AG09319 (cell line): ENCODE results near the gene TSHZ3.

ENCODE experiments used
- DNase-seq: peaks from one replicate; pipeline ENCODE4 v3.0.0-alpha.2; 2010; ENCODE audit warnings: low read depth; ENCODE audit errors: extremely low read depth
- TF ChIP-seq, protein P1 (sequence below): IDR thresholded peaks from 2 replicates; pipeline ENCODE4 v1.5.1; 2011; ENCODE audit warnings: low read depth, mild to moderate bottlenecking, inconsistent platforms, low read length, moderate library complexity

TSHZ3 gene

DNA sequence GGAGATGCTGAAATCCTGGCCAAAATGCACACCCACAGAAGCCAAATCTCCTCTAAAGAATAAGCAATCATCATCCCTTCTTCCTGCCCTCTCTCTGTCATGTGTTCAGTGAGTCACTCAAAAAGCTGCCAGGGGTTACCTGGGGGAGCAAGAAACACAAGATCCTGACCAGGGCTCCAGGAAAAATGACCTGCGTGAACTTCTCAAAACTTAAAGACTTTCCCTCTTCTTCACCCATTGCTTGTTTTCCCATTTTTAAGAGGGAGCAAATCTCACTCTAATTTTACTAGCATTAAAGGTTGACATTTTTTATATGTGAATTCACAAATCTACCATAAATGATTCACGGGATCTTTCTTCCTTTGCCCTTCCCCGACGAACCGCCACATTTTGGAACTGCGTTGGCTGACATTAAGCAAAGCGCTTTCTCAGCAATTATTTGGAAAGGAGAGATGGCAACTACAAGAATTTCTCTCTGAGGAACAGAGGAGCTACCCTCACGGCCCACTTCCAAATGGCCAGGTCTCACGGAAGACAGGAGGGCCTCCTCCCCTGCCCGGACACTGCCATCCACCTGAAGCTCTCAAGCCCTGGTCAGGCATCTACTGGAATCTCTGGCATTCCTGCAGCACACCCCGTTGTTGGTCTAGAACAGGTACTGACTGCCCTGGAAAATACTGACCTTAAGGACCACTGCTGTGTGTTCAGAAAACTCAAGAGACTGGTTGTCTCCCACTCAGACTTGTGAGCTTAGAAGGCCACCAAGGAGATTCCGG is 14.2 kb downstream of the TSHZ3 start:
- no peak for DNase-seq
- TF ChIP-seq, protein P1, sequence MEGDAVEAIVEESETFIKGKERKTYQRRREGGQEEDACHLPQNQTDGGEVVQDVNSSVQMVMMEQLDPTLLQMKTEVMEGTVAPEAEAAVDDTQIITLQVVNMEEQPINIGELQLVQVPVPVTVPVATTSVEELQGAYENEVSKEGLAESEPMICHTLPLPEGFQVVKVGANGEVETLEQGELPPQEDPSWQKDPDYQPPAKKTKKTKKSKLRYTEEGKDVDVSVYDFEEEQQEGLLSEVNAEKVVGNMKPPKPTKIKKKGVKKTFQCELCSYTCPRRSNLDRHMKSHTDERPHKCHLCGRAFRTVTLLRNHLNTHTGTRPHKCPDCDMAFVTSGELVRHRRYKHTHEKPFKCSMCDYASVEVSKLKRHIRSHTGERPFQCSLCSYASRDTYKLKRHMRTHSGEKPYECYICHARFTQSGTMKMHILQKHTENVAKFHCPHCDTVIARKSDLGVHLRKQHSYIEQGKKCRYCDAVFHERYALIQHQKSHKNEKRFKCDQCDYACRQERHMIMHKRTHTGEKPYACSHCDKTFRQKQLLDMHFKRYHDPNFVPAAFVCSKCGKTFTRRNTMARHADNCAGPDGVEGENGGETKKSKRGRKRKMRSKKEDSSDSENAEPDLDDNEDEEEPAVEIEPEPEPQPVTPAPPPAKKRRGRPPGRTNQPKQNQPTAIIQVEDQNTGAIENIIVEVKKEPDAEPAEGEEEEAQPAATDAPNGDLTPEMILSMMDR, result no peak

DNA sequence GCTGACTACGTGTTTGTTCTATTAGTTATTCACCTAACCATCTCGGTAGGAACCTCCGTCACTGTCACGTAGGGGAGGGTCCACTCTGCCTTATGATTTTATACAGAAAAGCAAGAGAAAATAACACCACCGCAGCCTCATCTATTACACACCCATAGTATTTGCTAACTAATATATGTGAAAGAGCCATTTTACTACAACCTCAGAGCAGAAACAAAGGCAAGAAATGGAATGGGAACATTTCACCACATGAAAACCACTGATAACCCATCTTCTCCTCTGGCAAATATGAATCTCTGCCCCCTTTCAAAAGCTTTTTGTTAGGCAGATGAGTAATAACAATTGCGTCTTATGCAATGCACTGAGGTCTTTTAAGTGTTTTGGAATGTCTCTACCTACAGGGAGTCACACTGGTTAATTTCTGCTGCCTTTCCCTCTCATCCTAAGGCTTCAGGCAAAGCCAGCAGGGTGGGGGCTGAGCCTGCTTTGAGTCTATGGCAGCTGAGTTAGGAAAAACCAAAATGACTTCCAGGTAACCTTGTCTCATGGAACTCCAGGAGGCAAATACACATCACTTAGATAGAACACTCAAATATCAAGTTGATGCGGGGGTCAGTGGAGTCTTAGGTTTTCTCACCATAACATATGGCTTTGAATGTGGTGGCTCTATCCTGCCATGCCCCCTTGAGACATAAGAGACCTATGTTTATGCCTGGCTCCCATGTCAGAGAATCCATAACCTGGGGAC is 15.0 kb downstream of the TSHZ3 start:
- no peak for DNase-seq
- TF ChIP-seq, protein P1, result no peak

DNA sequence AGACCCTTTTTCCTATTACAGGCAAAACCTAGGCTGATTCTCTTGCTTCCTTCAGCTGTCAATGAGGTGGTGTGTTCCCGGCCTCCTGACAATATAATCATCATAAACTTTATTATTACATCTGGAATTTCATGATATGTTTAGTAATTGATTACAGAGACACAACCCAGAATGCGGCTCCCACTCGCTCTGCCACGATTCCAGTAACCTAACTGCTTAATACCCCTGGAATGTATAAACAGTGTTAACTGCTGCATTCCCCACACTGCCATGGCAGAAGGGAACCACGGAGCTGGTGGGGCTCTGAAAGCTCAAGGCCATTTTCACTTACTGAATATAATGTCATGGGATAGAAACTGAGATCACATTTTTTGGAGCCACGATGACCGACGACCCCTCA is 17.1 kb downstream of the TSHZ3 start:
- no peak for DNase-seq
- TF ChIP-seq, protein P1, result no peak

GRCh38 chr19:31331536-31331935 is 17.7 kb downstream of the TSHZ3 start:
- DNase-seq, result no peak
- TF ChIP-seq, protein P1, result no peak

- TF ChIP-seq, protein P1, result no peak
Measured at GRCh38 chr19:31330761-31331160, 18.5 kb downstream of the TSHZ3 start.

GRCh38 chr19:31330237-31330636 is 19.0 kb downstream of the TSHZ3 start:
- DNase-seq, result no peak
- TF ChIP-seq, protein P1, result no peak

More at GRCh38 chr19:31330761-31331160, 18.5 kb downstream of the TSHZ3 start:
- no peak for DNase-seq

GRCh38 chr19:31329819-31330218 is 19.4 kb downstream of the TSHZ3 start:
- TF ChIP-seq, protein P1, result no peak
- DNase-seq, result no peak
